ENCODE data around the gene TBL1Y.
"Not testable (repeated sequence)": the region's sequence is repeated elsewhere in the genome, so short reads cannot be mapped to it uniquely, and the experiment has no call there.

TBL1Y gene

GRCh38 chrY:6974971-6975370 lies 64.5 kb downstream of the TBL1Y start:
- DNase-seq = no peak

- DNase-seq = peak; percentile 12
These were observed 67.3 kb downstream of the TBL1Y start for GRCh38 chrY:6977783-6978182.

- DNase-seq = no peak
These were observed 72.7 kb downstream of the TBL1Y start for GRCh38 chrY:6983221-6983620.

GRCh38 chrY:6987811-6988210 lies 77.3 kb downstream of the TBL1Y start:
- DNase-seq = no peak

- DNase-seq = no peak
These were observed 79.6 kb downstream of the TBL1Y start for GRCh38 chrY:6989886-6990620.

- DNase-seq = no peak
These were observed 81.5 kb downstream of the TBL1Y start for GRCh38 chrY:6992041-6992440.

GRCh38 chrY:6995987-6996386 lies 85.5 kb downstream of the TBL1Y start:
- no peak for DNase-seq

- no peak for DNase-seq
These were observed 87.1 kb downstream of the TBL1Y start for GRCh38 chrY:6997503-6998066.

GRCh38 chrY:6999905-7000304 lies 89.4 kb downstream of the TBL1Y start:
- no peak for DNase-seq

- DNase-seq = no peak
These were observed 92.1 kb downstream of the TBL1Y start for GRCh38 chrY:7002581-7002980.

GRCh38 chrY:7007911-7008310 lies 97.4 kb downstream of the TBL1Y start:
- no peak for DNase-seq

- no peak for DNase-seq
These were observed 98.3 kb downstream of the TBL1Y start for GRCh38 chrY:7008578-7009355.

GRCh38 chrY:7013051-7013450 lies 102.6 kb downstream of the TBL1Y start:
- no peak for DNase-seq

- DNase-seq = no peak
These were observed 106.0 kb downstream of the TBL1Y start for GRCh38 chrY:7016521-7016920.

- no peak for DNase-seq
These were observed 107.0 kb downstream of the TBL1Y start for GRCh38 chrY:7017244-7018080.

GRCh38 chrY:7039037-7039436 lies 128.5 kb downstream of the TBL1Y start:
- no peak for DNase-seq

- no peak for DNase-seq
These were observed 130.2 kb downstream of the TBL1Y start for GRCh38 chrY:7040662-7041061.

- no peak for DNase-seq
These were observed 131.5 kb downstream of the TBL1Y start for GRCh38 chrY:7041983-7042382.

GRCh38 chrY:7052461-7052860 lies 142.0 kb downstream of the TBL1Y start:
- not testable (repeated sequence) for DNase-seq

GRCh38 chrY:7056886-7057285 lies 146.4 kb downstream of the TBL1Y start:
- DNase-seq = no peak

GRCh38 chrY:7078725-7079124 lies 168.2 kb downstream of the TBL1Y start:
- DNase-seq = no peak

- DNase-seq = not testable (repeated sequence)
These were observed 170.1 kb downstream of the TBL1Y start for GRCh38 chrY:7080548-7080947.

- peak; percentile 76 for DNase-seq
These were observed 175.1 kb downstream of the TBL1Y start for GRCh38 chrY:7085606-7086005.

Data from eye (tissue), 1 donor.